BJ (cell line): Measurements from ENCODE around the gene CADM2. TPM values are rescaled to one million over a fixed set of nuclear protein-coding genes. Genes with fewer than 3 reads are reported as not detected.
A peak's percentile ranks its signal among the peaks of the same experiment; 100 is the strongest.
"Not testable (repeated sequence)": the region's sequence is repeated elsewhere in the genome, so short reads cannot be mapped to it uniquely, and the experiment has no call there.

ENCODE experiments used
- CTCF ChIA-PET: fragments of 350-600 bp; formaldehyde crosslinking; extraction: SDS; loops from one replicate; lab custom pipeline; 2021; ENCODE audit warnings: antibody characterized with exemption, inconsistent platforms; lab: Yijun Ruan, JAX
- POLR2A ChIA-PET: fragments of 300-600 bp; sonication (Branson Sonifier 250); formaldehyde crosslinking; extraction: SDS; loops from one replicate; lab custom pipeline; 2021; ENCODE audit warnings: antibody characterized with exemption; lab: Charles Lee
- DNase-seq: peaks from one replicate; pipeline ENCODE4 v3.0.0-alpha.2; 2011; ENCODE audit warnings: low read depth
- H3K27me3 ChIP-seq: 2 replicates; pipeline ENCODE4 v1.6.0; 2011; ENCODE audit warnings: low read length; ENCODE audit not compliant: control insufficient read depth, insufficient read depth
- H3K36me3 ChIP-seq: 2 replicates; pipeline ENCODE4 v1.5.1; 2011; ENCODE audit warnings: low read length; ENCODE audit not compliant: control insufficient read depth, insufficient read depth
- H3K4me3 ChIP-seq: 2 replicates; pipeline ENCODE4 v1.5.1; 2011; ENCODE audit warnings: low read depth, mild to moderate bottlenecking, control low read depth, low read length
- CTCF ChIP-seq: IDR thresholded peaks from 2 replicates; pipeline ENCODE4 v1.5.1; 2011; ENCODE audit warnings: low read depth, mild to moderate bottlenecking, control low read depth, inconsistent platforms, low read length, moderate library complexity; ENCODE audit not compliant: insufficient read depth
- polyA minus RNA-seq: library from RNA; depleted of rRNA, polyadenylated mRNA; stranded (reverse); fragments of >200 nt; gene quantifications from 2 replicates; pipeline ENCODE4 v1.2.3, GENCODE V29; 2011; rRNA and poly(A)+ RNA removed
- polyA plus RNA-seq: library from polyadenylated mRNA; depleted of rRNA; stranded (reverse); fragments of >200 nt; gene quantifications from 2 replicates; pipeline ENCODE4 v1.2.3, GENCODE V29; 2011; rRNA removed

Gene CADM2
- not detected in 2 replicates for polyA plus RNA-seq
- not detected in 2 replicates for polyA minus RNA-seq

DNA sequence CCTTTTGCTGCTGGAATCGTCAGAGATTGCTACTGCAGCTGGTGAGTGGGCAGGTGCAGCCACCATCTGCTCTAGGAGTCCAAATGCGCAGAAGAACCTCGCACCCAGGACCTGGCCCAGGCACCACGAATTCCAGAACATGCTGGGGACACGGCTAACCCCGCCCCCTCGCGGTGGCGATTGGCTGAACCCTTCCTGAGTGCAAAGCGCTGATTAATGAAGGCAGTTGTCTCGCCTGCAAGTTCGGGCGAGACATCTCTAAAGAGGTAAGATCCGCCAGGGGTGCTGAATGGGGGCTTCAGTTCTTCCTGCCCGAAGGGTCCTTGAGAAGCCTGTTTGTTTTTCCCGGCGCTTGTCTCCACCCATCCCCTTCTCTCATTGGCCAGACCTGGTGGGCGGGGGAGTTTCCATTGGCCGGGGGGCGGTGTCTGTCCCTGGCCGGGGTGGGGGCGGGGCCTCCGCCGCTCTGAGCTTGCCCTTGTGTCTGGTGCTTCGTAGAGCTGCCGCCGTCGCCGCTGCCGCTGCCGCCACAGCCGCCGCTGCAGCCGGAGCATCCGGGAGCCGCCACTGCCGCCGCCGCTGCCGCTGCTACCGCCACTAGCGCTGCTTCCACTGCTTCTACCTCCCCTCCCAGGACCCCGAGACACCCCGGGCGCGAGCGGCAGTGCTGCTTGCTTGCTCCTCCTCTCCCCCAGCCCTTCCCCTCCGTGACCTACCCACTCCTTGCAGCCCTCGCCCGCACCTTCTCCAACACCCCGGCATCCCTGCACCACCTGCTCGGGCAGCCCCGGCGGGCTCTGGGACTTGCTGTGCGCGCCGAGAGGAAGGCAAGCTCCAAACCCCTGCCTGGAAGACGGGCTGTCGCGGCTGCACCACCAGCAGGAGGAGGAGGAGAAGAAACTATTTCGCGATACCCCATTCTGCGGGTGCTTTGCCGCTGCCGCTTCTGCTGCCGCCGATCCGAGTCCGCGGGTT lies at the start of gene CADM2:
Gene CADM2 (plus strand): TSS at position 495 of the 975 bp plus-strand sequence.
- peak within 1 kb of the TSS; percentile 55 for H3K4me3 ChIP-seq
- peak; percentile 30 for TF ChIP-seq CTCF
- ChIA-PET CTCF (no interaction called here), POLR2A (no interaction called here)
- DNase-seq = peak; percentile 8
- H3K27me3 ChIP-seq = peaks cover 8% of the 10 kb centered on the region; the same call in 1 of the 2 replicates
- H3K36me3 ChIP-seq = no peaks in the 10 kb centered on the region

- H3K4me3 ChIP-seq, DNase-seq, CTCF ChIA-PET, H3K36me3 ChIP-seq, POLR2A ChIA-PET, H3K27me3 ChIP-seq: not testable (repeated sequence)
Observed at GRCh38 chr3:84918592-84918991, 40.2 kb upstream of the CADM2 start.

- ChIA-PET POLR2A (no interaction called here), CTCF (no interaction called here)
- DNase-seq = no peak
- H3K27me3 ChIP-seq = no peaks in the 10 kb centered on the region
- no peak for TF ChIP-seq CTCF
- H3K36me3 ChIP-seq = no peaks in the 10 kb centered on the region
- no peak overlapping the region for H3K4me3 ChIP-seq
Observed at GRCh38 chr3:84922682-84923081, 36.1 kb upstream of the CADM2 start.

DNA sequence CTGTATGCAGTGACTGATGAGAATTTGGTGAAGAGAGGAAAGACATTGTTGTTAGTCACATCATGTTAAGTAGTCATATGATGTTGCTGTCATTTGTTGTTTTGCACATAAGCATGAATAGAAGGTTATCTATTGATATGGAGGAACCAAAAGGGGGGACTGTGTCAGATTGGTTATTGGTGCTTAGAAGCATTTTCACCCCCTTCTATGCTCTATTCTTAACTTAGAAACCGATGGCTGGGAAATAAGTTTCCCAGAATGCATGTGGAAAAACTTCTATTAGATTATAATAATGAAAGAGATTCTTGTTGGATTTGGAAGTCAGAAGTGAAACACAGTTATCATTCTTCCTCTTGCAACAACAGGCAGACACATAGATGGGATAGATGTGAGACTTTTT lies 33.2 kb upstream of the CADM2 start:
- Histone ChIP-seq H3K27me3 (no peaks in the 10 kb centered on the region), H3K36me3 (no peaks in the 10 kb centered on the region), H3K4me3 (no peak overlapping the region)
- TF ChIP-seq CTCF = no peak
- no peak for DNase-seq
- ChIA-PET CTCF (no interaction called here), POLR2A (no interaction called here)

GRCh38 chr3:84943379-84943778 lies 15.4 kb upstream of the CADM2 start:
- no peak for DNase-seq
- ChIA-PET CTCF (no interaction called here), POLR2A (no interaction called here)
- no peaks in the 10 kb centered on the region for H3K36me3 ChIP-seq
- H3K27me3 ChIP-seq = no peaks in the 10 kb centered on the region
- H3K4me3 ChIP-seq = no peak overlapping the region
- no peak for TF ChIP-seq CTCF
